Measurements from ENCODE around the gene SOCS1.

DNA sequence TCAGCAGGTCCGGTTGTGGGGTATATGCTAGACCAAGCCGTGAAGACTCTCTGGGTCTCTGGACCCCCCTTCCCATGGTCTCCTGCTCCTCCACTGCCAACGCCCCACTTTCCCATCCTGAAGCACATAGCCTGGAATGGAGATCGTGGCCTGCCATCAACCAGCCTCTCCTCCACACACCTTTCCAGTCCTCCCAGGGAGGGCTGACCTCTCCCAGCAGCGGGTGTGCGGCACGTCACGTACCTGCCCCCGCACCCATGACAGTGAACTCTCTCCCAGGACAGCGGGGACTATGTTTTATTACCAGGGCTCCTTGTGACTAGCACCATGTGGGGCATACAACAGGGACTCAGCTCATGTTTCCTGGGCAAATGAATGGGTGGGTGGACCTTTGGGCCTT, 15.6 kb upstream of the SOCS1 start:
- TF ChIP-seq LEF1 (IDR thresholded peaks at IDR 0.05; ENCODE audit: borderline replicate concordance) = no peak
- TF ChIP-seq FOXK2 (IDR thresholded peaks at IDR 0.05) = no peak
- TF ChIP-seq CTBP1 (IDR thresholded peaks at IDR 0.05; ENCODE audit: borderline replicate concordance) = no peak

Measured in HEK293T (cell line).